HTR-8/SVneo (cell line): ENCODE measurements around the gene ATP2B3.

Source experiments
- DNase-seq: peaks from one replicate; pipeline ENCODE4 v3.0.0; 2011; ENCODE audit warnings: low spot score, mixed read lengths; ENCODE audit not compliant: insufficient read length
- FAIRE-seq: peaks from 2 replicates; lab custom pipeline; 2011; peaks lifted over from hg19 to GRCh38; lab: Jason Lieb, UNC

The ATP2B3 gene

DNA sequence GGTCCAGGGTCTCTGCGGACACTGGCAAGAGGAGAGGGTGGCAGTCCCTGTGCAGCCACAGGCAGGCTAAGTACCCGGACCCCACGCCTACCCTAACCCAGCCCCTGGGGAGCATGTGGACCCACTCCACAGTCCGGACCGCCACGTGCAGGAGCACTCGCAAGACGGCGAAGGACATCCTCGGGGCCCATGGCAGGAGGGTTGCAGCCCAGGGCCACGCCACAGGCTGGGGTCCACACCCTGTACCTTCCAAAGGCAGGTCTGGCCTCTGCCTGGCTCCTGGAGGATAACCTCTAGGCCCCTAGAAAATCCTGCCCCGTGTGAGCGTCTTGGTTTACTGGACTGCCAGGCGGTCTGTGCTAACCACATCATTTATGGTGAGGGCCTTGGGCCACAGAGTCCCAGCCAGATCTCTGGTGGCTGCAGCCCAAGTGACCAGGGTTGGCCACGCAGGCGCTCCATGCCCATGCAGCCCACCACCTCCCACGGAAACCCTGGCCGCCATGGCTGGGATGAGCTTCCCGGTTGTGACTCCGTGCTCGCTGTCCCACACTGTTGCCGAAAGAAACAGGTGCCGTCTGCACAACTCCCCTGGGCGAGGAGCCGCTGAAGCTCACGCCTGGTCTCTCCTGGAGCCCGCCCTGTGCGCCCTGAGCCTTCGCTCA is 71.5 kb downstream of the ATP2B3 start:
- DNase-seq (no peak), FAIRE-seq (no peak)

- no peak for DNase-seq
- FAIRE-seq: no peak
Measured at GRCh38 chrX:153590961-153591956, 73.8 kb downstream of the ATP2B3 start.

GRCh38 chrX:153592091-153592833 is 74.8 kb downstream of the ATP2B3 start:
- FAIRE-seq (no peak), DNase-seq (no peak)

GRCh38 chrX:153592966-153593688 is 75.7 kb downstream of the ATP2B3 start:
- DNase-seq: no peak
- FAIRE-seq: no peak

DNA sequence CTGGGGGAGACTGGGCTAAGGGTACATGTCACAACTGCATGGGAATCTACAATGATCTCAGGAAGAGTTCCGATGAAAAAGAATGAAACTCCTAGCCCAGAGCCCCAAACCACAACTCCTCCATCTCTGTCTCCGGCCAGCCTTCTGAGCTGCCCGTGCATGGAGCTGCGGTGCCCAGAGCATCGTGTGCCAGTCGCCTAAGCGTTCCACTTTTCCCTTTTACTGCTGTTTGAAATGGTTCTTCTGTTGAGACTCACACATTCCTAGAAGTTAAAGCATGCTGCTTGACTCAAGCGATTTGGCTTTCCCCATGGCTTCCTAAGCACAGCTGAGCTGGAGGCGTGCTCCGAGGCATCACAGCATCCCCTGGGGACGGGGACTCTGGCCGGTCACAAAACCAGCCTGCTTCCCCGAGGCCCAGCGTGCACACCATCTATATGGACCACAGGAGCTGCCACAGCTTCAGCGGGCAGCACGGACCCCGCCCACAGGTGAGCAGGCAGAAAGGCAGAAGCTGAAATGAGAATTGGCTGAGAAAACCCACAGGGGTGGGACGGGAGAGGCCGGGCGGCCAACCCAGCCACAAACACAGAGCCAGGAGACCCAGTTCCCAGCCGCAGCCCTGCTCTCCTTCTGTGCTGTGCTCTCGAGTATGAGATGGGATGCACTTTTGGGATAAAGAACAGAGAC is 76.5 kb downstream of the ATP2B3 start:
- DNase-seq: no peak
- no peak for FAIRE-seq

DNA sequence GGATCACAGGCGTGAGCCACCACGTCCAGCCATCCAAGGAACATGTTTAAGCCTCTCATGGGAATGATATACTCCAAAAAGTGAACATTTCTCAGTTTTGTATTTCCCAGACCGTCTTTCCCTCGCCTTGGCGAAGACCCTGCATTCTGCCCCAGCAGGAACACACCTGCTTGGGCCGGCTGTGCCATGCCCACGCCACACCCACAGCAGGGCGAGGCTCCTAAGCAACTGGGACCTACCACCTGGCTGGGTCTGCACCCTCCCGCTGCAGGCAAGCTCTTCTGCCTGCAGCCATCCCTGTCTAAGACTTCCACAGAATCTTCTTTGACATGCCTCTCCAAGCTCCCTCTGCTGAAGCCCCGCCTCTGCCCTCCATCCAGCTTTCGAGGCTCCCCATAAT is 77.9 kb downstream of the ATP2B3 start:
- DNase-seq: no peak
- no peak for FAIRE-seq

DNA sequence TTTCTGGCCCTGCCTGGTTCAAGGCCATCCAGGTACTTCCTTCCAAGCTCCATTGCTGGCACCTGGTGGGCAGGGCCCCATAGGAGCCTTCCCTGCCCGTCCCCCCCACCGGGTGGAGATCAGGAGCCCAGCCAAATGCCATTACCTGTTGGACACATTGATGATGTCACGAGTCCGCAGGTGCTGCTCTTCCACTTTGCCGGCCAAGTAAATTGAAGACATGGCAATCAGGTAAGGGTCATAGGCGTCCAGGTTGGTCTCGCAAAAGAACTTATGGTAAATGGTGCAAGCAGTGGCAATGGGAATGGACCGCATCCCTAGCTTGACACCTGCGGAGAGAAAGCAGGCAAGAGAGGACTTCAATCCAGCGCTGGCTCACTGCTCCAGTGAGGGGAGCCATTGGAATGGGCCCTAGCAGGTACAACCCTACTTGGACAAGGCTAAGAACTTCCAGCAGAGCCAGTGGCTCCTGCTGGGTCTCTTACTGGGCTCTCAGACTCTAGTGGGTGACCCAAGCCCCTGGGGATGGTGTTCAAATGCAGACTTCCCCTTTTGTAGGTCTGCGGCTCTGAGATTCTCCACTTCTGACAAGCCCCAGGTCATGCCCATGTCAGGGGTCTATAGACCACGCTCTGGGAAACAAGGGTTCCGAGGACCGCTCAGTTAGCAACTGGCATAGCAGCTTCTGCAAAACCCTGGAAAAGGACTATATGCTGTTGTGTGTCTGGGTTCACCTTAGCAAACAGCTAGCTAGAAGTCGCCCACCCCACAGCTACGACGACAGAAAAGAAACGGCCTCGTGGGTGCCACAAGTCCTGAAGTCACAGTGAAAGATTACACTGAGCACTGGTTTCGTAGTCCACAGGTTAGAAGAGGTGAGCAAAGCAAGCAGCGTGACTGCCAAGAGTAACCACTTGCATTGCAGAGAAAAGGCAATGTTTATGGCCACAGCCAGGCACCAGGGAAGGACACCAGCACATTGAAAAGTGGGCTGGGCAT is 78.7 kb downstream of the ATP2B3 start:
- FAIRE-seq (no peak), DNase-seq (no peak)

DNA sequence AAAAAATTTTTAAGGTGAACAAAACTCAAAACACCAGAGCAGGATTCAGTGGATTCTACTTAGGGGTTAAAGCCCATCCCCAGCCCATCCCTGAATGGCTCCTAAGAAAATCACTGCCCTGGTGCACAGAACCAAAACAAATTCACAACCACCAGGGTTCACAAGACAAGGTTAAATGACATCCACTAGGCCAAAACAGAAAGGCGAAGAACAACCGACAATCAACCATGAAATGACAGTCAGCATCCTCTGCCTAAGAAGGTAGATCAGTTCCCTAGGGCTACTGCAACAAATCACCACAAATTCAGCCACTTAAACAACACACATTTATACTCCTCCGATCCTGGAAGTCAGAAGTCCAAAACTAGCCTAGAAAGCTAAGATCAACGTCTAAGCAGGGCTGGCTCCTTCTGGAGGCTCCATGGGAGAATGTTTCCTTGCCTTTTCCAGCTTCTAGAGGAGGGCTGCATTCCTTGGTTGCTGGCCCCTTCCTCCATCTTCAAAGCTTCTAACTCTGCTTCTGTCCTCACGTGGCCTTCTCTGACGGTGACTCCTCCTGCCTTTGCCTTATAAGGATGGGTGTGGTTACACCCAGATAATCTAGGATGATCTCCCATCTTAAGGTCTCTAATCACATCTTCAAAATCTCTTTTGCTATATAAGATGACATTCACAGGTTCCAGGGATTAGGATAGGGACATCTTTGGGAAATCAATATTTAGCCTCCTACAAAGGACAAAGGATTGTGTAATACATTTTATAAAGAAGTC is 79.7 kb downstream of the ATP2B3 start:
- no peak for FAIRE-seq
- no peak for DNase-seq

GRCh38 chrX:153598541-153599191 is 81.2 kb downstream of the ATP2B3 start, which contains the start of gene CCNQ:
Gene CCNQ (minus strand): TSS chrX:153599139. CDS start chrX:153599073, 66 bp downstream.
- FAIRE-seq (no peak), DNase-seq (no peak)

GRCh38 chrX:153599192-153600031 is 82.0 kb downstream of the ATP2B3 start:
- DNase-seq (peak; percentile 79), FAIRE-seq (no peak)

GRCh38 chrX:153600032-153600373 is 82.6 kb downstream of the ATP2B3 start:
- DNase-seq: no peak

DNA sequence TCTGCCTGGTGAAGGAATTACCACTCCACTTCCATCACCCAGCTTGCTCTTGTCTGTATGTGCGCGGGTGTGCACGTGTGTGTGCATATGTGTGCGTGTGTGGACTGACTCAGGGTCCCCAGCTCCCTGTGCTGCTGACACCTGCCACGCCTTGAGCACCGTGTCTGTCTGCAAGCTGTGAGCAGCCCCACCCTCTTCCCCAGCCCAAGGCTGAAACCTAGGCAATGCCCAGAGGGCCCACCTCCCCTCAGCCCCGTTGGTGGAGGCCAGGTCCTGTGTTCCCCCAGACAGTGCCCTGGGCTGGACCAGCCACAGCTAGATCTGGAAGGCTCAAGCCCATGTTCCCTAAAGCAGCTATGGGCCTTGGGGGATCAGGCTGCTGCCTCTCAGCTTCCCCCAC is 83.5 kb downstream of the ATP2B3 start:
- DNase-seq (no peak), FAIRE-seq (no peak)

More at GRCh38 chrX:153600032-153600373, 82.6 kb downstream of the ATP2B3 start:
- FAIRE-seq: no peak

DNA sequence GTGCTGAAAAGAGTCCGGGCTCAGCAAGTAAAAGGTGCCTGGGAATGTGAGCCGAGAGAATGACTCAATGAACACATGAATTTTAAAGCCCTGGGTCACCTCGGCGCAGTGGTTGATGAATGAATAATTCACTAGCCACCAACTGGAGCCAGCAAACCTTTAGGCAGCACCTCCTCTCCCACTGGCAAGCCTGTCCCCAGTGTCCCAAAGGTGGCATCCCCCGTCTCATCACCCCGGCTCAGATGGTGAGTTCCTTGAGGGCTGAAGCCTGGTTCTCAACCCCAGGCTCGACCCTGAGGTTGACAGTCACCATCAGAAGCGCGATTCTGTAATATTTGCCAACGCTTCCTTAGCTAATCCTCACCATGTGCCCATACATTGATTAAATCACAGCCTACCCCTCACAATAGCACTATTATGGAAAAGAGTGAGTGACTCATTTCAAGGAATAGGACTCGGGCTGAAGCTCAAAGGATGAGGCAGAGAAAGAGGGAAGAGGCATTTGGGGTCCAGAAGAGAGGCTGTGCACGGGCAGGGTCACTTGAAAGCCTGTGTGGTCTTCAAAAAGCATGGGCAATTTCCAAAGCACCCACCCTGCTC is 84.2 kb downstream of the ATP2B3 start:
- DNase-seq (no peak), FAIRE-seq (no peak)

DNA sequence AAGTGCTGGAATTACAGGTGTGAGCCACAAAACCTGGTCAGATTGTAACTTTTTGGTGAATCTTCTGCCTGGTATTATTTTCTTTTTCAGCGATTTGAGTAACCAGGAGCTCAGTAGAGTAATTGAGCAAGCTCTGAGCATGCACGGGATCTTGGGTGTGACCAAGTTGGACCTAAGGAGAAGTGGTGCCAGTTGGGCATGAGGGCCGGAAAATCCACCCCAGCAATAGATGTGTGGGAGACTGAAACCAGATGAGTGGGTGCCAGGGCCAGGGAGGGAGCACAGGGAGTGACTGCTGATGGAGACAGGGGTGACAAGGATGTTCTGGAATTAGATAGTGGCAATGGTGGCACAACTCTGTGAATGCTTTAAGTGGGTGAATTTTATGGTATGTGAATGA is 85.2 kb downstream of the ATP2B3 start:
- DNase-seq (no peak), FAIRE-seq (no peak)

GRCh38 chrX:153603131-153603656 is 85.8 kb downstream of the ATP2B3 start:
- DNase-seq (no peak), FAIRE-seq (no peak)
